HG03457 (cell line): ENCODE measurements around the gene NEMF.
A peak's percentile ranks its signal among the peaks of the same experiment; 100 is the strongest.
"Not testable (repeated sequence)": the region's sequence is repeated elsewhere in the genome, so short reads cannot be mapped to it uniquely, and the experiment has no call there.

ENCODE experiments used
- ATAC-seq: cut with Tn5 transposase; IDR thresholded peaks from one replicate; pipeline ENCODE4 v1.9.1; 2021; ENCODE audit warnings: moderate number of reproducible peaks; ENCODE audit not compliant: unreplicated experiment

The NEMF gene

DNA sequence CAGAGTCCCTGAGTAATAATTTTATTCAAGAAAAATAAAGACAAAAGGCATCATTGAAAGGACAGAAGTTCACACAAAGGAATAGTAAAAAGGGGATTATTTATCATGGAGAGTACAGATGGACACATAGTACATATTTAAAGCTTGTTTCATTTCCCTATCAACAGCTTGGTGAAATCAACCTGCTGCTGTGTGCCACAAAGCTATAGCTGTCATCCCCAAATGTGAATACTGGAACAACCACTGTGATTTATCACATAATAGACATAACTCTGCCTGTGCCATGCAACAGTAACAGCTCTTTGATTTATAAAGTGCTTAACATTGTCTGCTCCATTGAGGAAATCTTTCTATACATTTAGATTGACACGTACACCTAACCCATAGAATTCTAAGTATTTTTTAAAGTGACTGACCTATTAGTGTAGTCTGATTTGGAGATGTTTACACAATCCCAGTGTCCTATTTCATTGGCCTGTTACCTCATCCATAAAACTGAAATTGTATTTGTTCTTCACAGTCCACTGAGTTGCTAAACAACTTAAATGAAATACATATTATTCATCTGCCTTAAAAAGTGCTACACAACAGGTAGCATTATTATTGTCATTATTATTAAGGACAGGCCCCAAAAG is 3.3 kb downstream of the NEMF start:
- ATAC-seq: no peak

DNA sequence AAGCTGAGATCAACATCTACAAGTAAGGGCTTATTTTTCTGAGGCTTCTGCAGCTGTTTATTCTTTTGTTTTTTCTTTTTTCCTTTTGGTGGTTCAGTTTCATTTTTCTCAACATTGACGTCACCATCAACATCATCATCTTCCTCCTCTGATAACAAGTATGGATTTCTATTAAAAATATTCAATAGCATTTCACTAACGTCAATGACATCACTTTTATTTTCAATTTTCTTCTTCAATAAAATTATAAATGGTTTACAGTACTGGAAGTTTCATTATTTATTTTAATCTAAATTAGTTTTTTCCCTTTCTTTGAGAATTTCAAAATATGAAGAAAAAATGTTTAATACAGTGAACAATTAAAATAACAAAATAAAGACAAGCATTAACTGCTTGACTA is 23.9 kb downstream of the NEMF start:
- ATAC-seq: no peak

GRCh38 chr14:49820176-49820575 is 32.4 kb downstream of the NEMF start:
- ATAC-seq: no peak

GRCh38 chr14:49816844-49817243 is 35.7 kb downstream of the NEMF start:
- ATAC-seq: no peak

DNA sequence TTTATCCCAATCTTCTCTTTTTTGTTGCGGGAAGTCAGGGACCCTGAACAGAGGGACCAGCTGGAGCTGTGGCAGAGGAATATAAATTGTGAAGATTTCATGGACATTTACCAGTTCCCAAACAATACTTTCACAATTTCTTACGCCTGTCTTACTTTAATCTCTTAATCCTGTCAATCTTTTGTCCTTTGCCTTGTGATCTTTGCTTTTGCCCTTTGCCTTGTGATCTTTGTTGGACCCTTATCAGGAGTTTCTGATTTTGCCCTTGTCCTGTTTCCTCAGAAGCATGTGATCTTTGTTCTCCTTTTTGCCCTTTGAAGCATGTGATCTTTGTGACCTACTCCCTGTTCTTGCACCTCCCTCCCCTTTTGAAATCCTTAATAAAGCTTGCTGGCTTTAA is 36.5 kb downstream of the NEMF start:
- ATAC-seq: not testable (repeated sequence)

GRCh38 chr14:49808780-49809179 is 43.8 kb downstream of the NEMF start:
- ATAC-seq: no peak

GRCh38 chr14:49796025-49796424 is 56.6 kb downstream of the NEMF start:
- ATAC-seq: no peak

DNA sequence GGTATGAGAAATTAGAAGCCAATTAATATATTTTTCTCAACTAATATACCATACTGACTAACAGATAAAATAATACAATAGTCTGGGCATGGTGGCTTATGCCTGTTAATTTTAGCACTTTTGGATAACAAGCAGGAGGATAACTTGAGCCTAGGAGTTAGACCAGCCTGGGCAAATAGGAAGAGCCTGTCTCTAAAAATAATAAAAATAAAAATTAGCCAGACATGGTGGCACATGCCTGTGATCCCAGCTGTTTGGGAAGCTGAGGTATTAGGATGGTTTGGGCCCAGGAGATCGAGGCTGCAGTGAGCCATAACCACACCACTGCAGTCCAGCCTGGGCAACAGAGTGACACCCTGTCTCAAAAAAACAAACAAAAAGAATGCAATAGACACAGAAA is 60.0 kb downstream of the NEMF start:
- ATAC-seq: no peak

GRCh38 chr14:49786315-49786714 is 66.3 kb downstream of the NEMF start:
- no peak for ATAC-seq

- no peak for ATAC-seq
Measured at GRCh38 chr14:49783394-49784014, 69.1 kb downstream of the NEMF start.

DNA sequence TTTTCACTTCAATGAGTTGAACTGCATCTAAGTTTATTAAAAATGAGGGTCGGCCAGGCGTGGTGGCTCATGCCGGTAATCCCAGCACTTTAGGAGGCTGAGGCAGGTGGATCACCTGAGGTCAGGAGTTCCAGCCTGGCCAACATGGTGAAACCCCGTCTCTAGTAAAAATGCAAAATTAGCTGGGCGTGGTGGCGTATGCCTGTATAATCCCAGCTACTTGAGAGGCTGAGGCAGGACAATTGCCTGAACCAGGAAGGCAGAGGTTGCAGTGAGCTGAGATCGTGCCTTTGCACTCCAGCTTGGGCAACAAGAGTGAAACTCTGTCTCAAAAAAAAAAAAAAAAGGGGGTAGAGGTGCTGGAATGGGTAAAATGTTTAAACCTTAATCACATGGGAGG is 71.5 kb downstream of the NEMF start:
- ATAC-seq: not testable (repeated sequence)

GRCh38 chr14:49778421-49778820 is 74.2 kb downstream of the NEMF start:
- no peak for ATAC-seq

DNA sequence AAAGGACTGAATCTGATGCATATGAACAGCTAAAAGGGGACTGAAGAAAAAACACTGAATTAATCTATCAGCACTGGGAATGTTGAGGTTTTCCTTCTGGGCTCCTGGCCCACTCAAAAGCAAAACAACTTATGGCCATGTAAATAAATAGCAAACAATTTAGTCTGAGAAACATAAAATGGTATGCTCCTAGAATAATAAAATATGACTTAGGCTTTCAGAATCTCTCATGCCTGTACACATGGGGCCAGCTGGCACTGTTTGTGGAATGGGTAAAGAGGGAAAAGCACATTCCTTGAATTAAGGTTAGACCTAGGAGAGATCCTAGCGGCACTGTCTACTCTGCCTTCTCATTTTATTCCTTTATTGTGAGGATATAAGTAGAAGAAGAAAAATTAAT is 78.5 kb downstream of the NEMF start:
- no peak for ATAC-seq

DNA sequence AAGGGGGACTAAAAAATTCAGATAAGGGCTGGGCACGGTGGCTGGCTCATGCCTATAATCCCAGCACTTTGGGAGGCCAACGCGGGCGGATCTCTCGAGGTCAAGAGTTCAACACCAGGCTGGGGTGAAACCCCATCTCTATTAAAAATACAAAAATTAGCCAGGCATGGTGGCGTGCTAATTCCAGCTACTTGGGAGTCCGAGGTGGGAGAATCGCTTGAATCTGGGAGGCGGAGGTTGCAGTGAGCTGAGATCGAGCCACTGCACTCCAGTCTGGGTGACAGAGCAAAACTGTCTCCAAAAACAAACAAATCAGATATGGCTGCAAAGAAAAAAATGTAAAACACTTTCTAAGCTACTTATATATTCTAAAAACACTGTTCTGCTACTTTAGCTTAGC is 80.9 kb downstream of the NEMF start:
- not testable (repeated sequence) for ATAC-seq

- ATAC-seq: no peak
Measured at GRCh38 chr14:49770212-49770817, 82.3 kb downstream of the NEMF start.

DNA sequence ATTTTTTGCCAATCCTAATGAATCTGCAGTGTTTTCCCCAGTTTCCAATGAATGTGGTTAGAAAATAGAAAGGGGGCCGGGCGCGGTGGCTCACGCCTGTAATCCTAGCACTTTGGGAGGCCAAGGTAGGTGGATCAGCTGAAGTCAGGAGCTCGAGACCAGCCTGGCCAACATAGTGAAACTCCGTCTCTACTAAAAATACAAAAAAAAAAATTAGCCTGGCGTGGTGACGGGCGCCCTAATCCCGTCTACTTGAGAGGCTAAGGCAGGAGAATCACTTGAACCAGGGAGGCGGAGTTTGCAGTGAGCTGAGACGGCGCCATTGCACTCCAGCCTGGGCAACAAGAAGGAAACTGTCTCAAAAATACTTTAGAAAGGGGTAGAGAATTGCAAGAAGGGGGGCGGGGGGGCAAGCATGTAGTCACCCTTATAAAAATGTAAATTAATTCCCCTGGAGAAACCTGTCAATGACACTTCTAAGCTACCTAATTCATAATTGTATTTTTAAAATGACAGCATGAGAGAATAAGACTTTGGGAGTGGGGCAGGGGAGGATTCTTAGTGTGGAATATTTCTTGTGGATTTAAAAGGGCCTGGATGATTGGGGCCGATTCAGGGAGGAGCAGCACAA is 82.9 kb downstream of the NEMF start:
- ATAC-seq: no peak

GRCh38 chr14:49769171-49769570 is 83.4 kb downstream of the NEMF start:
- no peak for ATAC-seq

DNA sequence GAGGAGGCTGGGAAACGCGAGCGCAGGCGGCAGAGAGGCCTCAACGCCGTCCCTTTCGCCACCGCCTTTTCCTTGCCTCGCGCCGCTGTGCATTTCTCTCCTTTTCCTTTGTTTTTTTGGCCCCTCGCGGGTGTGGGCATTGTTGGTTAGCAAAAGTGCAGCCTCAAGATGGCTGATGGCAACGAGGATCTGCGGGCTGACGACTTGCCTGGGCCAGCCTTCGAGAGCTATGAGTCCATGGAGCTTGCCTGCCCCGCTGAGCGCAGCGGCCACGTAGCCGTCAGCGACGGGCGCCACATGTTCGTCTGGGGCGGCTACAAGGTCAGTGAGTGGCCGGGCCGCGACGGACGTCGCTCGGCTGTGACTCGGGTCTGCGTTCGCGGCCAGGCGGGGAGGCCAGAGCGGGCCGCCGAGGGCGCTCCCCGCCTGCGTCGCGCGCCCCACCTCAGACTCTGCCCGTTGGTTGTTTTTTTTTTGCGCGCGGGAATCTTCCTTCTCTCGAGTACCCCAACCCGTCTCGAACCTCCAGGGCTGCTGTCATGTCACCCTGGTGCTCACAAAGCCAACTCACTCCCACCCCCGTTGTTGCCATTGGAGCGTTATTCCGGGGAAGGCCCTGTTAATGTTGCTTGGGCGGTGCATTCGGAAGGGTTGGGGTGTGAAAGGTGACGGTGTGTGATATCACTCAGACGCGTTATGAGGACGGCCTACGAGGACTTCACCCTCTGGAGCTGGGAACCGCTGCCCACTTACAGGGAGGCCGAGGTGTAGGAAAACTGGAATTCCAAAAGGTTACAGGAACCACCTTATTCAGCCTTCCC is 84.1 kb downstream of the NEMF start:
- peak; percentile 19 for ATAC-seq

DNA sequence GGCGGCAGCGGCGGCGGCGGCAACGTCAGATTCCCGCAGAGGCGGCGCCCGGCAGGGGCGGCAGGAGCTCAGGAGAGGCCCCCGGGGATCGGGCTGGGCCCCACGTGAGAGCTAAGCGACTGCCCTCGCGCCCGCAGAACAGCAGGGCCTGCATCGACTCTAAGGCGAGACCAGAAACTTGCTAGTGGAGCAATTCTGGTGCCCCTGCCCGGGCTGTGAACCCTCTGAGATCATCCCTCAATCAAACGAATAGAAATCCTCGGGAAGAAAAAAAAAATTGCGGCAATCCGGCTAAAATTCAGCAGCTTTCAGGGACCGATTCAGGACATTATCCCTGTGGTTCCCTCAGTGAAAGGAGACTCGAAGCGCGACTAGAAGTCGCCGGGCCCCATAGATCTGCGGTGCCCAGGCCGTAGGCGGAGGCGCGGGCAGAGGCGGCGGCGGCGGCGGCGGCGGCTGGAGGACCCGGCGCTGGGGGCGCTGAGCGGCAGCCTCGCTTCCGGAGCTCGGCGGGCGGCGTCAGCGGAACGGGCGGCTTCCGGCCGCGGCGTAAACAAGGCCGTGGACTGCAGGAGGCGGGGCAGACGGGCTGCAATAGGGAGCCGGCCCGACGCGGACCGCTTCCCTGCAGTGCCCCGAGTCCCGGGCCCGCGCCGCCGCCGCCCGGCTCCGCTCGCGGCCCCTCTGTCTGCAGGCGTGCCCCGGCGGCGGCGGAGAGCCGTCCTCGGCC is 84.9 kb downstream of the NEMF start, which contains the start of gene KLHDC2:
Gene KLHDC2 (plus strand): TSS at position 583 of the 730 bp plus-strand sequence. CDS start 316 bp downstream, outside the sequence.
- peak; percentile 84 for ATAC-seq

- ATAC-seq: no peak
Measured at GRCh38 chr14:49767270-49767570, 85.4 kb downstream of the NEMF start.

- ATAC-seq: no peak
Measured at GRCh38 chr14:49766839-49767238, 85.7 kb downstream of the NEMF start.
